GM19467 (cell line): ENCODE data around the gene SPATA13.
A peak's percentile ranks its signal among the peaks of the same experiment; 100 is the strongest.

Experiments used
- ATAC-seq: cut with Tn5 transposase; IDR thresholded peaks from one replicate; pipeline ENCODE4 v1.9.1; 2021; ENCODE audit warnings: mild to moderate bottlenecking, moderate library complexity; ENCODE audit not compliant: unreplicated experiment

SPATA13 gene

DNA sequence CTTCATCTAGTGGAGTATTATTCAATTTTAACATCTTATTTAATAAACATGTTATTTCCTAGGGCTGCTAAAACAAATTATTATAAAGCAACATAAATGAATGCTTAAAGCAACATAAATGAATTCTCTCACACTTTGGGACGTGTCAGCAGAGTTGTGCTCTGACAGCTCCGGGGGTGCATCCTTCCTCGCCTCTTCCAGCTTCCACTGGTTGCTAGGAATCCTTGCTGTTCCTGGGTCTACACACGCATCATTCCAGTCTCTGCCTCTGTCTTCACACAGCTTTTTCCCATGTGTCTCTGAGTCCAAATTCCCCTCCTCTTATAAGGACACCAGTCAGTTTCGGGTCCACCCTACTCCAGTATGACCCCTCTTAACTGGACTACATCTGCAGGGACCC lies 21.6 kb upstream of the SPATA13 start:
- no peak for ATAC-seq

DNA sequence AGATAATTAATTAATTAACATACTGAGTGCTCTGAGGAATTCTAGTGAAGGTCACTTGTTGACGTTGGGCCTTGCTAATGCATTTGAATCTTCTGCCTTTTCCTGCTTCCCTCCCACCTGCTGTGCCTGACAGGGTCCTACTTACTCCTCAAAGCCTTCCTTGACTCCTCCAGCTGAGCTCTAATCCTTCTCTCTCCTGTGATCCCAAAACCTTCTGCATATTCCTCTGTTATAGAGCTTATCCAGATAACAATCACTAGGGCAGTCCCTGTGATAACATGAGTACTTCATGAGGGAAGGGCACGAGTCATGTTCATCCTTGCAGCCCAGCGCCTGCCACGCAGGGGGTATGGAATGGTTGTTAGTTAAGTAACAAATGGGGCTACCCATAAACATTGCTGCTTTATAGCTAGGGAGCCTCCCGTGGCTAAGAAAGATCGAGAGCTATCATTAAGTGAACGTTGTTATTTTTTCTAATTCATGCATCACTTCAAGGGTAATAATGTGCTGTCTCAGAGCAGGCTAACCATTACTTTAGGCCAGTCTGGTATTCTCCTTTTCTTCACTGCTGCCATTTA lies 19.1 kb upstream of the SPATA13 start:
- no peak for ATAC-seq

DNA sequence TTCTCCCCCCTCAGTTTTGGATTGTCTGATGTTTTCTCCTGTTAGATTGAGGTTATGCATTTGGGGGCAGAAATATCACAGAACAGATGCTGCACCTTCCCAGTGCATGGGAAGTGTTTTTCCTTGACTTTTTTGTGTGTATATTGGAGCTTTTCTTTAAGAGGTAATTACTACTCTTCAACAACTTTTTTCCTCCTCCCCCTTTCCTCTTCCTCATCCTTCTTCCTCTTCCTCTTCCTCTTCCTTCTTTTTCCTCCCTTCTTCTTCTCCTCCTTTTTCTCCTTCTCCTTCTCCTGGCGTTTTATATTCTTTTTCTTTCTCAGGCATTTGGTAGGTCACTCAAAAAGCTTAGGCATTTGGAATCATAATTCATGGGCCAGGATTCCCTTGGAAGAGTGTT lies 18.1 kb upstream of the SPATA13 start:
- no peak for ATAC-seq

DNA sequence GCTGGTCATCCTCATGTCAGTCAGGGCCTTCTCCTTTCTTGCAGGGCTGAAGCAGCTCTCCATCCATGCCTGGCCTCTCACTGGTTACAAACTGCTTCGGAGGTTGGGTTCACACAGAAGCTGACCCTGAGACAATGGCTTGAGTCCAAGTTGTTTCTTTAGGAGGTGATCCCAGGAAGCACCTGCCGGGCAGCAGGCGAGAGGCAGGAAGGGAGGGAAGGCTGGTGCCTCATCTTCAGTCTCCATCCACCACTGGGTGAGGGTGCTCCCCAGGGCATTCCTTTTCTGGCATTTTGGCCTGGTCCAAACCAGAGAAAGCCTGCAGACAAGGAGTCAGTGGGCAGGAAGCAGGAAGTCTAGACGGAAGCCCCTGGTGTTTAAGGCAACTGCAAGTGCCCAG lies 17.6 kb upstream of the SPATA13 start:
- no peak for ATAC-seq

DNA sequence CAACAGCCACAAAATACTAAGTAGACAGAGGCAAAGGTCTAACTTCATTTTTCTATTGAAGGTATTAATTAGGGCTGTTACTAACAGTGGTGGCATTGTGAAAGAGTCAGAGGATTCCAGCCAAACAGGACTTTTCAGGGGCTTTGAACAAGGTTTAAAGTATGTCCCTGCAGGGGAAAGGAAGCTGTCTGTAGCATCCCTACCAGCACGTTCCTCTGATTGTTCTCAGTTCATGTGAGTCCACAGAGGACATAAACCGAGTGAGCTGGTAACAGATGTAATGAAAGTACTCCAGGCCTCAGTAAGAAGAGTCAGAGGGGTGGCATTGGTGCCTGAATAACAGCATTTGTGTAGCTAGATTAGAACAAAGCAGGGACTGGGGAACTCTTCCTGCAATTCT lies 15.3 kb upstream of the SPATA13 start:
- ATAC-seq, result no peak

DNA sequence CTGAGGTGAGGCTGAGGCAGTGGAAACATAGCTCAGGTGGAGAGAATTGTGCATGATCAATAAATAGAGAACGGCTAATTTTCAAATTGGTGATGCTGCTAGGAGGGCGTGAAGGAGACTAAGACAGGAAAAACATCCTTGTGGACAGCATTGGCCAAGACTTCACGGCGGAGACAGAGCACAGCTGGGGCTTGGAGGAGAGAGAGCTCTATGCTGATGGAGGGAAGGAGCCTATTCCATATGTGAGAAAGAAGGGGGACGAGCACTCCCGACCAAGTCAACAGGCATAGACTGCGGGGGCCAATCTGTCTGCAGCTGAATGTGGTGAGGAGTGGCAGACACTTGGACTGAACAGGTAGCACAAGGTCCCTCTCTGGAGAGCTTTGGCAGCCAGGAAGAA lies 14.8 kb upstream of the SPATA13 start:
- ATAC-seq, result no peak

DNA sequence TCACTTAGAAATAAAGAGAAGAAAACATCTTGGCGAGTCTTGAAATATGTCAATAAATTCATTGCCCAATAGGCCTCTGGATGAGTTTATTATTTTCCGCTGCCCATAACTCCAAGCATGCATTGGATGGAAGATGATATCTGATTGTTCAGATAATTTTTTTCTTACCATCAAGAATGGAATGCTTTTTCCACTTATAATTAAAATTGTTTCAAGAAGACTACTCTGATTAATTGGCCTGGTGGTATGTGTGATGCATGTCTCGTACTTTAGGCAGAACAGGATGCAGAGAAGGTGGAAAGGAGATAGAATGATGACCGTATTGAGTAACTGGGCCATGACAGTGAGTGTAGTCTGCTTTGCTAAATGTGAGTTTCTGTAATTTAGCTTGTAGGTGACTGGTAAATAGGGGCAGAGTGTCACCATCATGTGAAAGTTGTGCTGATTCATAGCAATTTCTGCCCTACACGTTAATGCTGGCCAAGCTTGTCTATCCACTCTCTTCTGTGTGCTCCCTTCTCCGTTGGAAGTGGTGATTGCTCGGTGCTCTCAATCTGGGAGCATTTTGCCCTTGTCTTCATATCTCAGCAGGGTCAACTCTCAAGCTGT lies 13.5 kb upstream of the SPATA13 start:
- no peak for ATAC-seq

DNA sequence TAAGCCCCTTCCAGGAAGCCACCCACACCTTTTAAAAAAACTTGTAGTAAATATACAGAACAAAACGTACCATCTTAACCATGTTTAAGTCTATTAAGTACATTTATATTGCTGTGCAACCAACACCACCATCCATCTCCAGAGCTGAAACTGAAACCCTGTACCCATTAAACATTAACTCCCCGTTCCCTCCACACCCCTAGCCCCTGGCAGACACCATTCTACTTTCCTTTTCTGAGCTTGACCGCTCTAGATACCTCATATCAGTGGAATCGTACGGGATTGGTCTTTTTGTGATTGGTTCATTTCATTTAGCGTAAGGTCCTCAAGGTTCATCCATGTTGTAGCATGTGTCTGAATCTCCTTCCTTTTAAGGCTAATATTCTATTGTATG lies 13.0 kb upstream of the SPATA13 start:
- ATAC-seq, result peak; percentile 81

DNA sequence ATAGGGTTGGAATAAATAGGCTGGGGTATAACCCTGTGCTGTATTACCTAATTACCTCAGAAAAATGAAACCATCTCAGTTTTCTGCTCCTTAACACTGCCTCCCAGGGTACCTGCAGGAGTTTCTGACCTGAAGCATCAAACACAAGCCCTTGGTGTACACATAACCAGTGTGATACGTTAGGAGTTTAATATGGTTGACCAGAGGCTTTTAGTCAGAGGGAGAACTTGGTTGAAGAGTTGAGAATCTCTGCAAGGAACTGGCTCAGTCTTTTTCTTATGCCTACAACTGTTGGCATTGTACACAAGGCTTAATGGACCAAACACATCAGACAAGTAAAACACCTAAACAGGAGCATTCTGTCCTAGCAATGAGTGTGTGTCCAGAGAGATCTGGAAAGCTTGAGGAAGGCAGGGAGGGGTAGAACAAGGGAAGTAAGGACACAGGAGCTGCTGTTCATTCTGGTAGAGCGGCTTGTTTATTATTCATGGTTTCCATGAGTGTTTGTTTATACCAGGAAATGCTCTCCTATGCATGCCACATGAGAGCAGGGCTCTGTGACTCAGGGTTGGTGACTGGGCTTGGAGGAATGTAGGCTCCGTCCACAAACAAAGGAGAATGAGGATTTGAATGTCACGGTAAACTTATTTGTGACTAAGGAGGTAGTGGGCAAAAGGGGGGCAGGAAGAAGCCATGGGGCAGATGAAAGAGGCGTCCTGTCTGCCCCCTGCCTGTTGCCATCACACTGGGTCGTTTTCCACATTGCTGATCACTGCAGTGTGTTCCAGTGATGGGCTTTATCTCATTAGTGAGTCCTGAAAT lies 11.9 kb upstream of the SPATA13 start:
- ATAC-seq, result no peak

DNA sequence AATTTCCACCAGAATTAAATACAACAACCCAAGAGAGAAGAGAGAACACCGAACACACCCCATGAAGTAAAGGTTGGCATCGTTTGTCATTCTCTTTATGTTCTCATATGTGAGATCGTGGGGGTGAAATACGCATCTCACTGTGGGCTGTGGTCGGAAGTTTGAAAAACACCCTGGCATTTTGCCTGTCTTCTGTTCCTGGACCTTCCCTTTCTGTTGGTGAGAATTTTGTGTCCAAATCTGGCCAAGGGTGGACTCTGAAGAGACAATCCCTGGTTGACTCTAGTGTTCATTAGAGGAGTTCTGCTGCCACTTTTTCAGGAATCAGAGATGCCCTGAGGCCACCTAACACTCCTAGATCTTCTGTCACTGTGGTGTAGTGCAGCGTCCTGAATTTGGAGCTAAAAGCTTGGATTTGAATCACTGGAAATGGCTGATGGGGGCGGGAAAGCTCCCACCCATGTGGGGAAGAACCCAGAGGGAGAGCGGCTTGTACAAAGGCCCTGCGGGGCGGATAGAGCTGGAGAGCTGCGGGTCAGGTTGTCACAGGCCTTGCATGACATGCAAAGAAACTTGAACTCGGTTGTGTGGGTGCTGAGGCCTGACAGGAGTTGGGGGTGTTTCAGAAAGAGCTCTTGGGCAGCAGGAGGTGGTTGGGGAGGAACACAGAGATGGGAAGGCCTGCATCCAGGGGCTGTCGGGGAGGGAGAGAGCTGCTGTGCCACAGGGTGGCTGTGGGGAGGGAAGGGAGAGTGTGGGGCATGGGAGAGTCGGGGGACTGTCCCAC lies 11.1 kb upstream of the SPATA13 start:
- no peak for ATAC-seq

DNA sequence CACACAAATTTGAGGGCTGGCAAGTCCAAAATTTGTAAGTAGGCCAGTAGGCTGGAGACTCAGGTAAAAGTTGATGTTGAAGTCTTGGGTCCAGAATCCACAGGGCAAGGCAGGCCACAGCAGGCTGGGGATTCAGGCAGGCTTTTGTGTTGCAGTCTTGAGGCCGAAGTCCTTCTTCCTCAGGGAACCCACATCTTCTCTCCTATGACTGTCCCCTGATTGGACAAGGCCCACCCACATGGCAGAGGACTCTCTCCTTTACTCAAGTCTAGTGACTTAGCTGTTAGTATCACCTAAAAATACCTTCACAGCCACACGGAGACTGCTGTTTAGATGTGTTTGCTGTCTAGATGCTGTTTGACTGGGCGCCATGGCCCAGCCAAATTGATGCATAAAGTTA lies 9.9 kb upstream of the SPATA13 start:
- no peak for ATAC-seq

DNA sequence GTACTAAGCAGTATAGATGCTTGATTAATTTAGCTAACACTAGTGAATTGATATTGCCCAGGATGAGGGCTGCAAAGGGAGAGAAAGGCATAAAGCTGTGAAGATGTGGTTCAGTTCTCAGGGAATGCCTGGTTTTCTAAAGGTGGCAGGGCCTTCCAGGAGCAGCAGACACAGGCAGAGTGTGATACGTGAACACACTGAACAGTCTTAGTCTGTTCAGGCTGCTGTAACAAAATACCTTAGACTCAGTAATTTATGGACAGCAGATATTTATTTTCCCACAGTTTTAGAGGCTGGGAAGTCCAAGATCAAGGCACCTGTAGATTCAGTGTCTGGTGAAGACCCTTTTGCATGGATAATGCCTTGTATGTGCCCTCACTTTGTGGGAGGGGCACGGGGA lies 8.7 kb upstream of the SPATA13 start:
- no peak for ATAC-seq

DNA sequence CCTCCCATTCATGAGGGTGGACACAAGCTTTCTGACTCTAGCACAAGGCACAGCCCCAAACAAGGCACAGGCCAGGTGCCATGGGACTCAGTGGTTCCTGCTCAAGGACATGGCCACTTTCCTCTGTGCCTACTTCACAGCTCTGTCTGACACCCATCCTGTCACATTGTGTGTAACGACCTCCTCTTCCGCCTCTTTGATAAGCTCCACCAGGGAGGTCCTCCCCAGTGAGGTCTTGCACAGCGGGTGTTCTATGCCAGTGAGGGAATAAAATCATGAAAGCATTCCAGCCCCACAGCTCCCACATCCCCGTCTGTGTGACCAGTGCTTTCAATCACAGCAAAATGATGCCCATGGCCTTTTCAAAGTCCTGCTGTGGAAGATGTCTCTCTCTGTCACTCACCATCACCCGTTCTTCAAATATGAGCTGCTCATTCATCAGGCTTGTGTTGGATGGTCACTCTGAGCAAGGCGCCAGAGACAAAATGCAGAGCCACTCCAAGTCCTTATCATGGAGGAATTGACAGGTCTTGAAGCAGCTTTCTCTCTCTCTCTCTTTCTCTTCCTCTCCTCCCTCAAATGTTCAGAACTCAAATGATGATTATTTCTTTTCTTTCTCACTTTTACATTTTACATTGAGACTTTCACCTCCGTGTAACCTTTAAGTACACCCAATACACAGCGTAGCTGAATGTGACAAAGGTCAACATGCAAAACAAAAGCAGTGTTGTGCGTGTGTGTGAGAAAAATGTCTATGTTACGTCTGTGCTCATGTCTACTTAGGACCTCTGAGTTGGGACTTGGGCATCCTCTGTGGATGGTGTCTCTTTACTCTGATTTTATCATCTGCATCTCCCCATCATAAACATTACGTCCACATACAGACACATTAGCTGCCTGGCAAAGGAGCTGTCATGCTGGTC lies 8.0 kb upstream of the SPATA13 start:
- no peak for ATAC-seq

DNA sequence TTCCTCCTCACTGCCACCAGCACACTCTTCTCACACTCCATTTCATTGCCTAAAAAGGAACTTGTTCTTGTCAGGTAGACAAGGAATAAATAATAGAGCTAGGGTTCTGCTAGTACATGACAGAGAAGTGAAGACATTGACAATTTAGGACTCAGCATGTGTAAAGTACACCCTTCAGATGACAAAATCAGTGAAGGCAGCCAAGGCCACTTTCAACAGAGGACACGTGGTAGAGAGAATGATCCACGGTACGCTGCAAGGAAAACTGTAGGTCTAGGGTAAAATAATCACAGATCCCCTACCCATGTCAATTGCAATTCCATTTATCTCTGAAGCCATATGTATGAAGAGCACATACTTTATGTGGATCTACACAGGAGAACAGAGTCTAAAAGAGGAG lies 7.2 kb upstream of the SPATA13 start:
- no peak for ATAC-seq

DNA sequence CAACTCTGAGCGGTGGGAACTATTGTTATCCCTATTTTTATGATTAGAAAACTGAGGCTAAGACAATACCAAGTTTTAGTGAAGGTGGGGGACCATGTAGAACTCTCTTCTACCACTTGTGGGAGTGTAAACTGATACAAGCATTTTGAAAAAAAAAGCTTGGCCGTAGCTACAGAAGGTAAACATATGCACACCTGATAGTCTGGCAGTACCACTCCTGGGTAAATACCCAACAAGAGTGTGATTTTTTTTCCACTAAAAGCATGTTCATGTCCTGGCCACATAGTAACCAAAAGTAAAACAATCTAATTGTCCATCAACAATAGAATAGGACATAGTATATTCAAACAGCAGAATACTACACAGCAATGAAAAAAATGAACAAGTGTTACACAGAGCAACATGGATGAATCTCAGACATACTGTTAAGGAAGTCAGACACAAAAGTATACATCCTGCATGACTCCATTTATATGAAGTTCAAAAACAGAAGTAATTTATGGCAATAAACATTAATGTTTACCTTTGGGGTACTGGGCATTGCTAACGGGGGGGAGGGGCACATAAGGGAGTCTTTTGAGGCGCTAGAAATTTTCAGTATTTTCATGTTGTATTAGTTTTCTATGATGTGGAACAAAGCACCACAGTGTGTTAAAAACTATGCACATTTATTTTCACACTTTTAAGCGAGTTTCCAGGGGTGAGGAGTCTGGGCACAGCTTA lies 6.4 kb upstream of the SPATA13 start:
- no peak for ATAC-seq

DNA sequence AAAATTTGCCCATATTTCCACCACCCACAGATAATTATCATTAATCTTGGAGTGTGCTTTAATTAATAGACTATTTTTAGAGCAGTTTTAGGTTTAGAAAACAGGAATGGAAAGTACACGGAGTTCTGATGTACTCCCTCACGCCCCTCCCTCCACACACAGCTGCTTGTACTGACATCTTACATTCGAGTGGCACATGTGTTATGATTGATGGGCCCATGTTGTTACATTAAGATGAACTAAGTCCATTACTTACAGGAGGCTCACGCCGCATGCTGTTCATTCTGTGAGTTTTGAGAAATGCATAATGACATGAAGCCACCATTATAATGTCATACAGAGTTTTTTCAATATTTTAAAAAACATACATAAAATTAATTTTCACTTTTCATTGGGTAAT lies 1.2 kb upstream of the SPATA13 start:
- ATAC-seq, result no peak

DNA sequence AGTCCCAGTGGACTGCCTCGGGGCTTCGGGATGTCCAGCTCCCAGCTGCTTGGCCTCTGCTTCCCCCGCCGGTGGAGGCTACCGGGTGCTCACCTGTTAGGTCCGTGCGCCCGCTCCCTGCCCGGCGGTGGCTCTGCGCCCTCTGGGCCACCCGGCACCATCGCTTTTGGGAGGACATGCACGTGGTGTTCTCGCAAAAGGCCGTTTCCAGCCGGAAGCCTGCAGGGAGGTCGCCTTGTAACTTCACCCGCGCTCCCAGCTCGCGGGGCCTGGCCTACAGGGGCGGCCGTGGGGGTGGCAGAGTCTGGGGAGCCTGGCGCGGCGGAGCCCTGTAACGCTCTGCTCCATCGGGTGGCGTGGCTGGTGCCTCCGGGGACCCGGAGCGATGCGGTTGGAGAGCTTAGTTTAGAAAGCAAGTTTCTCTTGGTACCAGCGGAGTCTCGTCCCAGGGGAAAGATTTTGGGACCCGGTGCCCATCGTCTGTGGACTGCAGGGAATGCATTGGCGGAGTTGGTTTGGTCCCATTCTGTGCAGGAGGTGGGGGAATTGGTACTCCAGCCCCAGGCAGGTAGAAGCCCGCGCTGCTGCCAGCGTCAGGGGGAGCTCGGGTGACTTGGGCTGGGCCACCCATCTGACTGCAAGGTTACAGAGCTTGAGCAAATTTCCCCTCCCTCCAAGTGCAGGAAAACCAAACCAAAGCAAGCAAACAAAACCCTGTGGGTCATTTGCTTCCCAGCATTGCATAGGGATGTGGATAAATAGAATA lies 673 bp downstream of the SPATA13 start:
- peak; percentile 46 for ATAC-seq

DNA sequence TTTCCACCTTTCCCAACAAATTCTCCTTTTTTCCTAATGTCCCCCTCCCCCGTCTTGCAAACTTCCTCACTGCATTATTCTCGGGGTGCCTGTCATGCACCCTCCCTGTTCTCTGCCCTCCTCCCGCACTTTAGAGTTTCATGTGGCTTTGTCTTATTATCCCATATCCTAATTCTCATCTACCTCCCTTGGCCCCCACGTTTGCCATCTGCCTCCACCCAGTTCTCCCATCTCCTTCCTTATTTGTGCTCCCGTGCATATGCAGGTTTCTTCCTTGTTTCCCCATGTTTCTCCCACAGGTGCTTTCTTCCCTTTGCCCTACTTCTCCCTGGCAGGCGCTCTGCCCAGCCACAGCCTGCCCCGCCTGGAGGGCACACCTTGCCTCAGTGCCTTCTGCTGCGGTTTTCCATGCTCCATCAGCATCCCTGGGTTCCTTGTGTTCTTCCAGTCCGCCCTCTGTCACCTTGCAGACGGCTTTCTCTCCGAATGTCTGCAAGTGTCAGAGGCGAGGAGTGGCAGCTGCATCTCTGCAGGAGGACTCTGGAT lies 1.5 kb downstream of the SPATA13 start:
- ATAC-seq, result no peak

DNA sequence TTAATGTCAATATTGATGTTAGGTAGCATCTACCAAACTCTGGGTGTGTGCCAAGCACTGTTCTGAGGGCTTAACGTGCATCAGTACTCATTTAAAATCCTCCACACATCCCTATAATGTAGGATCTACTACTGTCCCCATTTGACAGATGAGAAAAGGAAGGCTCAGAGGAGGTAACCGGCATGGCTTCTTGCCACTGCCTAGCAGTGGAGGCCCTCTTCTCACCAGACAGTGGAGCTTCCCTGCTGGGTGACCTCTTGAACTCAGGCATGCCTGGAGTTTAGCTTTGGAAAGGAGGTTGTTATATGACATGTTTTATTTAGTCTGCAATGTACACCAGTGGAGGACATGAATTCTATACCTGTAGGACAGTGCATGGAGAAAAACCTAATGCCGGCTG lies 2.1 kb downstream of the SPATA13 start:
- no peak for ATAC-seq
